C4-2B (cell line): ENCODE measurements around the gene MAP2K3.

Source experiments
- ZFX ChIP-seq: fragments of 450-650 bp; IDR thresholded peaks from 2 replicates; pipeline ENCODE4 v1.6.1; 2017
- TF ChIP-seq, protein P1 (sequence below): fragments of 450-650 bp; conservative IDR thresholded peaks from 2 replicates; pipeline ENCODE4 v1.5.1; 2017; ENCODE audit warnings: mild to moderate bottlenecking

- TF ChIP-seq, protein P1, sequence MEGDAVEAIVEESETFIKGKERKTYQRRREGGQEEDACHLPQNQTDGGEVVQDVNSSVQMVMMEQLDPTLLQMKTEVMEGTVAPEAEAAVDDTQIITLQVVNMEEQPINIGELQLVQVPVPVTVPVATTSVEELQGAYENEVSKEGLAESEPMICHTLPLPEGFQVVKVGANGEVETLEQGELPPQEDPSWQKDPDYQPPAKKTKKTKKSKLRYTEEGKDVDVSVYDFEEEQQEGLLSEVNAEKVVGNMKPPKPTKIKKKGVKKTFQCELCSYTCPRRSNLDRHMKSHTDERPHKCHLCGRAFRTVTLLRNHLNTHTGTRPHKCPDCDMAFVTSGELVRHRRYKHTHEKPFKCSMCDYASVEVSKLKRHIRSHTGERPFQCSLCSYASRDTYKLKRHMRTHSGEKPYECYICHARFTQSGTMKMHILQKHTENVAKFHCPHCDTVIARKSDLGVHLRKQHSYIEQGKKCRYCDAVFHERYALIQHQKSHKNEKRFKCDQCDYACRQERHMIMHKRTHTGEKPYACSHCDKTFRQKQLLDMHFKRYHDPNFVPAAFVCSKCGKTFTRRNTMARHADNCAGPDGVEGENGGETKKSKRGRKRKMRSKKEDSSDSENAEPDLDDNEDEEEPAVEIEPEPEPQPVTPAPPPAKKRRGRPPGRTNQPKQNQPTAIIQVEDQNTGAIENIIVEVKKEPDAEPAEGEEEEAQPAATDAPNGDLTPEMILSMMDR = no peak
- no peak for TF ChIP-seq ZFX
These were observed 46.1 kb downstream of the MAP2K3 start for GRCh38 chr17:21330436-21331160.
